HG02970 (cell line): ENCODE measurements around the gene TARS1.
A peak's percentile ranks its signal among the peaks of the same experiment; 100 is the strongest.

Source experiments
- ATAC-seq: cut with Tn5 transposase; IDR thresholded peaks from one replicate; pipeline ENCODE4 v1.9.1; 2021; ENCODE audit warnings: mild to moderate bottlenecking, moderate library complexity, moderate number of reproducible peaks; ENCODE audit not compliant: unreplicated experiment, low FRiP score

Gene TARS1

GRCh38 chr5:33440482-33441240 is at the start of gene TARS1:
TARS1 (plus strand) TSS chr5:33440965; CDS start chr5:33441087, 122 bp downstream.
- peak; percentile 99 for ATAC-seq

DNA sequence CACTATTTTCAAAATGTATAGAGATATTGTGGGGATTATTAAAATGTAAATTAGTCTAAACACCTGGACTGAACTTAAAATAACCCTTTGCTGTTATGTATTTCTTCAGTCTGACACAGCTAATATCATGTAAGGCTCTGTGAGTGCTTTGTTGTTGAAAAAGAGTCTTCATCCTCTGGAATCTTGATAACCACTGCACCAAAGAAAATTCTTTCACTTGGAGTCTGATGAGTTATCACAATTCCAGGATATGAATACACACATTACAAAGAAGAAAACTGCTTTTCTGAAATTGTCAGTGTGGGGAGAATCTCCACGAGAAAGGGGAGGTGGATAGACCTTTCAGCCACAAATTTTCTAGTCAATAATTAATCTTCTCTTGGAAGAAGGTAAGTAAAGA is 42.3 kb upstream of the TARS1 start:
- no peak for ATAC-seq

- no peak for ATAC-seq
These were observed 40.1 kb upstream of the TARS1 start for GRCh38 chr5:33400675-33401074.

- no peak for ATAC-seq
These were observed 39.0 kb upstream of the TARS1 start for GRCh38 chr5:33401482-33402390.

DNA sequence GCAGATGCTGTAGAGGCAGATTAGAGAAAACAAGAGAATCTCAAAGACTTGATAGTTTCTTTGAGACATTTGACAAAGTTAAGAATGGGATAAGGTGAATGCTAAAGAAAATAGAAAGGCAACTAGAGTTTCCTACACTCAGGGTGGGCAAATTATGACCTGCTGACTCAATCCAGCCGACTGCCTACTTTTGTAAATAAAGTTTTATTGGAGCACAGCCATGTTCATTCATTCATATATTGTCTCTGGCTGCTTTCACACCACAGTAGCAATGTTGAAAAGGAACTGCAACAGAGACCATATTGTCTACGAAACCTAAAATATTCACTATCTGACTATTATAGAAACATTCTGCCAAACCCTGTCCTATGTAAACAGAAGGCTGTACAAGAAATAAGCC is 37.6 kb upstream of the TARS1 start:
- ATAC-seq = no peak

GRCh38 chr5:33408816-33409215 is 31.9 kb upstream of the TARS1 start:
- no peak for ATAC-seq

GRCh38 chr5:33409435-33410170 is 31.2 kb upstream of the TARS1 start:
- ATAC-seq = no peak

DNA sequence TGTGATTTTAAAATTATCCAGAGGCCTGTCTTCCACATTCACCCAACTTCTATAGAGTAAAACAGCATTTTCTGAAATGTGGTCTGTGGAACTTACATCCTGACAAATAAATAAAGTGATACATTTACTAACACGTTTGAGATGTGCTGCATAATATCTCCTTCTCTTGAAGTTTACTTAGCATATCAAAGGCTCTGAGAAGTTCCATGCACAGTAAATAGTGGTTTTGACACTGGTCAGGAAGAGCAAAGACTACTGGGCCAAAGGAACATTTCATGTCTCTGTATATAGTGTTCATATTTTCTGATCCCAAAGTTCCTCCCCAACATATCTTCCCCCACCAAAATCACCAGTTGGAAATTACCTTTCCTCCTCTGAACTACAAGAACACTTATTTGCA is 30.5 kb upstream of the TARS1 start:
- no peak for ATAC-seq

- no peak for ATAC-seq
These were observed 29.3 kb upstream of the TARS1 start for GRCh38 chr5:33411498-33411897.

GRCh38 chr5:33415811-33416354 is 24.9 kb upstream of the TARS1 start:
- no peak for ATAC-seq

DNA sequence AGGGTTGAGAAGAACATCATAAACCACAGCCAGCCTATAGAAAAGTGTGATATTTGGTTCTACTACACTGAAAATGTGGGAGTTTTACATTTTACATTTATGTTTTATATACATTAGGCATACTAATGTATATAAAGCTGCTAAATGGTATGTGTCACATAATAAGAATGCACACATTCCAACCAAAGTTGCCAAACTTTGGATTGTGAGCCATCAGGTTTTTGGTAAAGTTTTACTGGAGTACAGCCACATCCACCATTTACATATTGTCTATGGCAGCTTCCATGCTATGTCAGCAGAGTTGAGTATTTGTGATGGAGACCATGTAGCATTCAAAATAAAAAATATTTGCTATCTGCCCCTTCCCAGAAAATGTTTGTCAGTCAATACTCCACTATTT is 23.1 kb upstream of the TARS1 start:
- ATAC-seq = no peak

- no peak for ATAC-seq
These were observed 19.8 kb upstream of the TARS1 start for GRCh38 chr5:33420946-33421345.

DNA sequence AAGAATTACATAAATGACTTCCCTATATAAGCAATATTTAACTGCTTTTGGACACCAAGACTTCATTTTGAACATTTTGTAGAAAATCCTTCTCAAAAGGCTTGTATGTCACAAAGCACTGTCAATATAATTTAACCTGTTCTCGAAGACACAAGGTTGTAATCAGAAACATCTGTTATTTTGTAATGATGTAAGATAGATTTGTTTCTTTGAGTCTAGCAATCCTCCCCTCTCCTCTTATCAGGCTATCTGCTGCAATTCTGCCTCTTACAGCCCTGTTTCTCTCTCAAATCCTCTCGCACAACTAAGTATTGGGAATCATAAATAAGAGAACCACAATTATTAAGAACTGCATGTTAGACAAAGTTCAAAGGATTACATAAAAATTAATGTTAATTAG is 18.6 kb upstream of the TARS1 start:
- ATAC-seq = no peak

- ATAC-seq = no peak
These were observed 17.6 kb upstream of the TARS1 start for GRCh38 chr5:33423018-33423630.

DNA sequence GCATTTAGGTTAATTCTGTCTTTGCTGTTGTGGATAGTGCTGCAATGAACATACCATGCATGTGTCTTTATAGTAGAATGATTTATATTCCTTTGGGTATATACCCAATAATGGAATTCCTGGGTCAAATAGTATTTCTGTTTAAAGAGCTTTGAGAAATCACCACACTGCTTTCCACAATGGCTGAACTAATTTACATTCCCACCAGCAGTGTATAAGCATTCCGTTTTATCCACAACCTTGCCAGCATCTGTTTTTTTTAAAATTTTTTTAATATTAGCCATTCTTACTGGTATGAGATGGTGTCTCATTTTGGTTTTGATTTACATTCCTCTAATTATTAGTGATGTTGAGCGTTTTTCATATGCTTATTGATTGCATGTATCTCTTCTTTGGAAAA is 15.5 kb upstream of the TARS1 start:
- no peak for ATAC-seq

GRCh38 chr5:33430983-33431382 is 9.8 kb upstream of the TARS1 start:
- ATAC-seq = no peak

DNA sequence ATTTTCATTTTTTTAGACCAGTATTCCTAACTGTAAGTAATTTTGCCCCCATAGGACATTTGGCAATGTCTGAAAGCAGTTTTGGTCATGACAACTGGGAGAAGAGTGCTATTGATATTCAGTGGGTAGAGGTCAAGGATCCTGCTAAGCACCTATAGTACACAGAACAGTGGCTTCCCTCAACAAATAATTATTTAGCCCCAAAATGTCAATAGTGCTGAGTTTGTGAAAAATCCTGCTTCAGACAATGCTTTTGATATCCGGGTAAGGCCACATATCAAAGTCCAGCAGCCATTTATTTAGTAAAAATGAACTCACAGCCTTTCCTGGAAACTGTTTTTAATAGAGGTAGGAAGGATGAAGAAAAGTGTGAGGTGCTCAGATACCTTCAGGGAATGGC is 8.1 kb upstream of the TARS1 start:
- ATAC-seq = no peak

GRCh38 chr5:33433303-33434240 is 7.2 kb upstream of the TARS1 start:
- ATAC-seq = no peak

GRCh38 chr5:33435893-33436490 is 4.8 kb upstream of the TARS1 start:
- ATAC-seq = peak; percentile 47
